Activated T-cell treated with anti-CD3 and anti-CD28 coated beads, Interleukin-2, amount 50 U/mL, for 4 hours (primary cell): ENCODE results near the gene DNTT. TPM values are rescaled to one million over a fixed set of nuclear protein-coding genes. Genes with fewer than 3 reads are reported as not detected.
A peak's percentile ranks its signal among the peaks of the same experiment; 100 is the strongest.
"Not testable (repeated sequence)": the region's sequence is repeated elsewhere in the genome, so short reads cannot be mapped to it uniquely, and the experiment has no call there.

Source experiments
- ATAC-seq, 2 donors: fragments of 200-7000 bp; cut with Tn5 transposase; one replicate each; pipeline ENCODE4 v1.10.0; 2021
- DNase-seq: peaks from one replicate; pipeline ENCODE4 v3.0.0-alpha.2; 2020
- H3K27me3 Mint-ChIP-seq: one replicate; pipeline ENCODE4 v1.8.0; 2021; ENCODE audit warnings: low read depth, mixed read lengths
- H3K36me3 Mint-ChIP-seq: one replicate; pipeline ENCODE4 v1.8.0; 2022; ENCODE audit warnings: mixed read lengths; ENCODE audit not compliant: insufficient read depth
- H3K4me1 Mint-ChIP-seq: one replicate; pipeline ENCODE4 v1.8.0; 2021; ENCODE audit warnings: low read depth, mixed read lengths
- H3K4me3 Mint-ChIP-seq: one replicate; pipeline ENCODE4 v1.8.0; 2021; ENCODE audit warnings: mild to moderate bottlenecking, moderate library complexity, mixed read lengths
- H3K9me3 Mint-ChIP-seq: one replicate; pipeline ENCODE4 v1.8.0; 2021; ENCODE audit warnings: mixed read lengths
- total RNA-seq, 3 donors: library from RNA; stranded (reverse); gene quantifications; one replicate each; pipeline ENCODE4 v1.2.1, GENCODE V29; 2021

Gene DNTT
- total RNA-seq, 3 donors from 2014 or later = not detected

DNA sequence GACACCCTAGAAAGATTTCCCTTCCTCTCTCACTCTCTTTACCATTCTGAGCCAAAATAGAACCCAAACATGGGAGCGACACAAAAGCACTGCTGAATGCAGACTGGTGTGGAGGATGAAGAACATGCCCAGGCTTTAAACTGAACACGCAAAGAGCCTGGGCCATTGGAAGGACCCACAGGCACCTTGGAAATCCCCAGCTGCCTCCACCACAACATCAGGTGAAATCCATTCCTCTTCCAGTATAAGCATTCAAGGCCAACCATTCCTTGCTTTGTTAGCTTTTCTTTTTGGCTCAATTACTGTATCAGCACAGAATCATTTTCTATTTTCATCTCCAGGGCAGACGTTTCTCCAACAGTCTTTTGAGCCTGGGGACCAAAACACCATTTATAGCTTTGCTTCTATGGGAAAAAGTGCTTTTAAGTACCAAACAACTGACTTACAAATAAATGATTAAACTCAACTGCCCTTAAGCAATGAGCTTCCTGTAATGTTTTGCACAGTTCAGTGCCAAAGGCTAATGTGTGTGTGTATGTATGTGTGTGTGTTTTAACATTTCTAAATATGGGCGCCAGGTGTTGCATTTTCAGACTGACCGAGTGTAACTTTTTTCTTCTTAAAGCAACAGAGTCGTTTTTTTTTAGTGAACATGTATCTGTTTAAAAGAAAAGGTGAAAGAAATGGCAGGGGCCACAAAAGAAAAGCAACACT is 16.7 kb upstream of the DNTT start:
- Mint-ChIP-seq H3K4me3 (no peak overlapping the region), H3K27me3 (peaks cover 5% of the 10 kb centered on the region), H3K4me1 (peaks cover 13% of the 10 kb centered on the region), H3K9me3 (no peaks in the 10 kb centered on the region), H3K36me3 (no peaks in the 10 kb centered on the region)
- DNase-seq (no peak), ATAC-seq (no peak)

DNA sequence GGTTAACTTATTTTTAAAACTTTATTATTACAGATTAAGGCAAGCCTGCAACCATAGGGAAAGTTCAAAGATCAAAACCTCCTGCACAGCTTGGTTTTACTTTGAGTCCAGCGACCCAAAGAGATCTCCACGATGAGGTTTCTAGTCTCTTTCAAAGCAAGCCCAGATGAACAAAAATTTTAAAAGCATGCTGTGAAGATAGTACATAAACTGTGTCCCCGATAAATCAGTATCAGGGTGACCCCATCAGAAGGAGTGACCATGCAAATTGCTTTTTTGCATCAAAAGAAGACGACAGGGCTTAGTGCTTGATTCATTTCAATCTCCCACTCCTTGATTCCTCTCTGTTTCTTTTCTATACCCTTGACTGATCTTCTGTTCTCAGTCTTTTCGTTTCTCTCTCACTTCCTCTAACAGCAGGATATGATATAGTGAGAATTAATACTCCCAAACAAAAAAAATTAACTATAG is 16.0 kb upstream of the DNTT start:
- peaks cover 13% of the 10 kb centered on the region for H3K4me1 Mint-ChIP-seq
- no peaks in the 10 kb centered on the region for H3K9me3 Mint-ChIP-seq
- H3K27me3 Mint-ChIP-seq = peaks cover 5% of the 10 kb centered on the region
- no peaks in the 10 kb centered on the region for H3K36me3 Mint-ChIP-seq
- peak; percentile 37 to 52 for ATAC-seq
- DNase-seq = no peak
- H3K4me3 Mint-ChIP-seq = no peak overlapping the region

DNA sequence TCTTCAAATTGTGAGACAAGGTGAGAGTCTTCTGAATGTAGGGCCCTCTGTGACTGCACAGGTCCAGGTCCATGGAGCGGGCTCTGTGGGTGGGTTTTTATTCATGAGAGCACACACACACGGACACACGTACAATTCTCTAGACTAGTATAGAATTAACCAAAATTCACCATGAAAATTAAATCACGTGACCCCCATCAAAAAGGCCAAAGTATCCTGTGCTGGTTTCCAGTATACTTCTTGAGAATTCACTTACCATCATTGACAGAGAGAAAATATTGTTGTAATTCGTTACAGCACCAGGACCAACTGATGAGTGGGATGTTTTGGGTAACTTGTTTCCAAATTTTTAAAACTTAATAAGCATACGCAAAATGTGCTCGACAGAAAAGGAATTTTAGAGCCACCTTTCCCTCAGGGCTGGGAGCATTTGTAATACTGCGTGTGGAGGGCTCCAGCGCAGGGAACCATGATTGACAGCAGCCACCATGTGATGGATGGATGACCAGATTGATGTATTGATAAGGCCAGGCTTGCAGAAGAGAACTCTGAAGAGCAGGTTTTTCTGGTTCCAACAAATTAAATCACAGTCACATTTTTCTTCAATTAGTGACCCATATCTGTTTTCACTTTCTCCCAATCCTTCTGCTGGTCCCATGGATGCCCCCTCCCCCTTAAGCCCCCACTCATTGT is 14.9 kb upstream of the DNTT start:
- DNase-seq (no peak), ATAC-seq (no peak)
- Mint-ChIP-seq H3K9me3 (no peaks in the 10 kb centered on the region), H3K4me3 (no peak overlapping the region), H3K36me3 (no peaks in the 10 kb centered on the region), H3K4me1 (peaks cover 14% of the 10 kb centered on the region), H3K27me3 (peaks cover 10% of the 10 kb centered on the region)

DNA sequence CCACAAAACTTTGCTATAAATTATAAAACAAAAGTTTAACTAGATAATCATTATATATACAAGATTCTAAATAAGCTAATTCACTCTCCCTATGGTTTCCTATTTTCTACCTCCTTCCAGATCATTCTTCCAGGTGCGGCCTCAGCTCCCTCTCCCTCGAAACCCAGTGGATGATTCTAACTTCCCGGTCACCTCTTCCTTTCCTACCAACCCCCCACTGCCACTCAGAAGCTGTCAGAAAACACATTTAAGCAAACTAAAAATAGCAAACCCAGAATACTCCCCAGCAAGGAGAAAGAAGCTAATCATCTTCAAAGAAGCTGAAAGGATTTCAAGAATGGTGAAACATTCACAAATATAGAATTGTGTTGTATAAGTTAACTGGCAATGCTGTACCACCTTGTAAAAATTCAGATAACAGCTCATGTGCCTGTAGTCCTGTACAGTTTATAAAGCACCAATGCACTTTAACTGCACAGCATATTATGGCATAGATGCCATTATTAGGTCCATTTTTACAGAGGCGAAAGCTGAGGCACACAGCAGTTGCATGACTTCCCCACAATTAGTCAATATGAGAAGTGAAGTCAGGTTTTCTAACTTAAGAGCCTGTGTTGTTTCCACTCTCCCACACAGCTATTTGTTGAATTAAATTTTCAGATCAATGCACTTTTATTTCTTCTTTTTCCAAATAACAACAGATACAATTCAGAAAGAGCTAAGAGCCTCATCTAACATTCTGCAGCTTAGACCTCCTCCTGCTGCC is 13.7 kb upstream of the DNTT start:
- Mint-ChIP-seq H3K4me3 (no peak overlapping the region), H3K4me1 (peaks cover 16% of the 10 kb centered on the region), H3K36me3 (no peaks in the 10 kb centered on the region), H3K9me3 (no peaks in the 10 kb centered on the region), H3K27me3 (peaks cover 10% of the 10 kb centered on the region)
- no peak for DNase-seq
- no peak for ATAC-seq

DNA sequence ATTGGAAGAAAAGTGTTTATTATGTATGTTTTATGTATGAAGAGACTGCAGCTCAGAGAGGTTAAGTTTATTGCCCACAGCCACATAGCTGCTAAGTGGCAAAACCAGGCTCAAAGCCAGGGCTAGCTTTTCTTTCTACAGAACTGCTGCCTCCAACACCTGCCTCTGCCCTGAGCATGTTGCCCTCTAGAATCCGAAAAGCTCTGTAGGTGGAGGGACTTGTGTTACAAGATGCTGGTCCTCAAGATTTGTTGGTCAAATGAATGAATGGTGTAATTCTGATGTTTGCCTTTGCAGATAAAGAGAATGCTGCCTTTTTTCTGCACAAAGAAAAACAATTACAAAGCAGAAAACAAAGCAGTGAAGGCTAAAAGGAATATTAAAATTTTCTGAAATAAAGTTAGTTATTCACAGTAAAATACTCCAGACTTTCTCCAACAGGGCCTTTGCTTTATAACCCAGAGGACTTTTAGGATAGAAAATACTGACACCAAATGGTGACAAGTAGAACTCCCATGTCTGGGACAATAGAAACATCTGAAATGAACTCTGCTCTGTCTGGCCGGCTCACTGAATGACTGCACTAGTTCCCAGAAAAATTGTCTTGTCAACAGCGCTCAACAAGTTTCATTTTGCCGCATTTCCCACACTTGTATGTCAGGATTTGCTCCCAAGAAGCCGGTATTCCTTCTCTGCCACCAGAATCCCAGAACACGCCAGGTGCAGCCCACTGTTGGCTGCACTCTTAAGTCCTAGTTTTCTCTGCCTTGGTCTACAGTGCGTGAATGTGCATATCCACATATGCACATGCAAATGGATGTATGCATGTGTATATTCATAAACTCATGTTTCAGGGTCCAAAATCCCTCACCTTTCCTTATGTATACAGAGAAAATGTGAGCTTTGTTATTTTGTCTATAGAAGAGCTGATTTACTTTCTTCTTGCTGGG is 11.0 kb upstream of the DNTT start:
- H3K36me3 Mint-ChIP-seq = no peaks in the 10 kb centered on the region
- no peaks in the 10 kb centered on the region for H3K9me3 Mint-ChIP-seq
- no peak overlapping the region for H3K4me3 Mint-ChIP-seq
- ATAC-seq = no peak
- peaks cover 16% of the 10 kb centered on the region for H3K4me1 Mint-ChIP-seq
- DNase-seq = no peak
- peaks cover 10% of the 10 kb centered on the region for H3K27me3 Mint-ChIP-seq

DNA sequence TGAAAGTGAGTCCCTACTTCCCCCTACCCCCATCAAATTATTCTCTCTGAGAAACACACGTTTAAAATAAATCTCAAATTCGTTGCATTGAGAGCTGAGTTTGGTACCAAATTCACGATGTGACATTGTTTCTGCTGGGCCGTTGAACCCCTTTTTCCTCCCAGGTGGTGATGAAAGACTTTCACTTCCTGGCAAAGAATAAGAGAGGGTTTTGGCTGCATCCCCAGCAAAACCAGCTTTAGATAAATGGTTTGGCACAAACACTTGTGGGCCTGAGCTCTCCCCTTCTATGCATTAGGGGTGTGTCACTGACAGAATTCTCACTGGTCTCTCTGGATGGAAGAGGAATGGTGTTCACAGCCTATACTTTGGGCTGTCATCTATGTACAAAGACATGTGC is 8.8 kb upstream of the DNTT start:
- H3K4me1 Mint-ChIP-seq = peaks cover 35% of the 10 kb centered on the region
- DNase-seq (no peak), ATAC-seq (no peak)
- peaks cover 9% of the 10 kb centered on the region for H3K27me3 Mint-ChIP-seq
- no peaks in the 10 kb centered on the region for H3K9me3 Mint-ChIP-seq
- H3K36me3 Mint-ChIP-seq = no peaks in the 10 kb centered on the region
- H3K4me3 Mint-ChIP-seq = no peak overlapping the region

DNA sequence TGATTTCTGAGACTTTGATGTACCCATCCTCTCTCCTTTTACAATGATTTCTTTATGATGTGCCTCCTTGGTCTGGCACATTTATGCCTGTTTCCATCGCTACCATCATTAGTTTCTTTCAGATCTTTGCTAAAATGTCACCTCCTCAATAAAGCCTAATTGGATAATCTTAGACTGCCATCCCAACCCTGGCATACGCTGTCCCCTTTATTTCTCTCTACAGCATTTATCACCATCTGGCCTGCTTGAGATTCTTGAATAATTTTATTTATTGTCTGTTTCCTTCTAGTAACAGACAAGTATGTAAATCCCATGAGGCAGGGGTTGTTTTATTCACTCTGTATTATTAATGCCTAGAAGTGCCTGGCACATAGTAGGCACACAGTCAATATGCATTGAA is 6.7 kb upstream of the DNTT start:
- Mint-ChIP-seq H3K36me3 (no peaks in the 10 kb centered on the region), H3K4me3 (no peak overlapping the region), H3K27me3 (peaks cover 9% of the 10 kb centered on the region), H3K4me1 (peaks cover 42% of the 10 kb centered on the region), H3K9me3 (no peaks in the 10 kb centered on the region)
- ATAC-seq = no peak
- DNase-seq = no peak

DNA sequence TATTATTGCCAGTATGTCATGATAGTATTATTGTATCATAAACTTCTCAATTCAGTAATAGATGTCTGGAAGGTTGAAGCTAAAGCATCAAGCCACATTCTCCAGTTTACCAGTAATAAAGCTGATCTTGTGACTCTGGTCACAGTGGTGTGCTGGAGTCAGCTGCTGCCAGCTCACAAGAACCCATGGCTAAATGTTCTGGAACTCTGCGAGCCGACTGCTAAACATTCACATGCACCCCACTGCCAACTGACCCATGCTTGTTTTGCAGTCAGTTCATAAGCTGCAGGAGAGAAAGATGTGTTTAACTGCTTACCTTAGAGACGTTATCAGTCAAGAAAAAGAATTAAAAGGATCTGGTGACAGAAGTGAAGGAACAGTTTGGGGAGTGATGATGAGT is 5.9 kb upstream of the DNTT start:
- DNase-seq (no peak), ATAC-seq (no peak)
- Mint-ChIP-seq H3K4me1 (peaks cover 42% of the 10 kb centered on the region), H3K27me3 (peaks cover 14% of the 10 kb centered on the region), H3K4me3 (no peak overlapping the region), H3K9me3 (no peaks in the 10 kb centered on the region), H3K36me3 (no peaks in the 10 kb centered on the region)

DNA sequence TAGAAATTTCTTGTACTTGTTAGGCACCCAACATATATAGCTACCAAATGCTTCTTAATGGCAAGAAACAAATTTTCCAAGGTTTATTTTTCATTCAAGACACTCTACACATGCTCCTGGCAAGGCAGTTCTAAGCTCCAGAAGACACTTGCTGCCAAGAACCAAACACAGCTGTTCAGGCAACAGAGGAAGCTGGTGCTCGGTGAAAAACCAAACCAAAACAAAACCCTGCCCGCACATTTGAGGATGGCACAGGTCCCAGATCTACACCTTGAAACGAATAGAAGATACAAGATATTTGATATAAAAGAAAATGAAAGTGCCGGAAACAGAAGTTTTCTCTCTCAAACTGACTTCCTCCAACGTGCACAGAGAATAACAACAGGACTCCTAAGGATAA is 4.9 kb upstream of the DNTT start:
- H3K4me1 Mint-ChIP-seq = peaks cover 41% of the 10 kb centered on the region
- no peaks in the 10 kb centered on the region for H3K36me3 Mint-ChIP-seq
- no peaks in the 10 kb centered on the region for H3K9me3 Mint-ChIP-seq
- H3K4me3 Mint-ChIP-seq = peak overlapping the region; percentile 34
- ATAC-seq = peak; percentile 10 to 25
- no peak for DNase-seq
- H3K27me3 Mint-ChIP-seq = peaks cover 18% of the 10 kb centered on the region

DNA sequence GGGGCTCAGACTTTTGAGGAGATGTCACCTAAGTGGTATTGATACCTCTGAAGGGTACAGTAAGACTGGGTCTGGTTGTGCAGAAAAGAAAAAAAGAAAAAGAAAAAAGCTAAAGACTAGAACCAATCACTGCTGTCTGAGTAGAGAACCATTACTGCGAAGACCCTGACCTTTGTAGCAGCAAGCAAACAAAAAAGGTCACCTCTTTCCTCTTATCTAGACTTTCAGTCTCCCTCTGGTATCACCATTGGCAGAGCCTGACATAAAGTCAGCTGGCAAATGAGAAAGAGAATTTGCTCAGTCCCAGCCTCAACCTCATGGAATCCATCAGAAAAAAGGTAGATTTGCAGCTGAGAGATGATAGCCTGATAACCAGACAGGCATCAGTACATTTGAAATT is 2.6 kb upstream of the DNTT start:
- H3K36me3 Mint-ChIP-seq = no peaks in the 10 kb centered on the region
- H3K9me3 Mint-ChIP-seq = no peaks in the 10 kb centered on the region
- DNase-seq = no peak
- H3K4me3 Mint-ChIP-seq = no peak overlapping the region
- H3K27me3 Mint-ChIP-seq = peaks cover 21% of the 10 kb centered on the region
- H3K4me1 Mint-ChIP-seq = peaks cover 42% of the 10 kb centered on the region
- no peak for ATAC-seq

DNA sequence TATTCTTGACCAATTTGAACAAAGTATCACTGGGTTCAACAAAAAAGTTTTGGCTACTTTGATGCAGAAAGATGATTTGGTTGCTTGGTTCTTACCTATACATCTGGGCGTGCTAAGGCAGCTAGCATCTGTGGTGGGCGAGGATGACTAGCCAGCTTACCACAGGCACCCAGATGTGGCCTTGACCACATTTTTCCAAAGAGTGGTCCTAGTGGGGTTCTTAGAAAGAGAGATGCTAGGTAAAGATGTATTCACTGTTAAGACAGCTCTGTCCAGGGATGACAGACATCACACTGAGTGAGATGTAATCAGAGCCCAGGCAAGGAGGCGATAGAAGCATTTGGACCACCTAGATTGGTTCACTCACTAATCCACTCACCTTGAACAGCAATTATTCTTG is 785 bp downstream of the DNTT start:
- Mint-ChIP-seq H3K4me1 (peaks cover 24% of the 10 kb centered on the region), H3K4me3 (no peak overlapping the region), H3K9me3 (no peaks in the 10 kb centered on the region), H3K27me3 (peaks cover 27% of the 10 kb centered on the region), H3K36me3 (no peaks in the 10 kb centered on the region)
- ATAC-seq = no peak
- DNase-seq = no peak

DNA sequence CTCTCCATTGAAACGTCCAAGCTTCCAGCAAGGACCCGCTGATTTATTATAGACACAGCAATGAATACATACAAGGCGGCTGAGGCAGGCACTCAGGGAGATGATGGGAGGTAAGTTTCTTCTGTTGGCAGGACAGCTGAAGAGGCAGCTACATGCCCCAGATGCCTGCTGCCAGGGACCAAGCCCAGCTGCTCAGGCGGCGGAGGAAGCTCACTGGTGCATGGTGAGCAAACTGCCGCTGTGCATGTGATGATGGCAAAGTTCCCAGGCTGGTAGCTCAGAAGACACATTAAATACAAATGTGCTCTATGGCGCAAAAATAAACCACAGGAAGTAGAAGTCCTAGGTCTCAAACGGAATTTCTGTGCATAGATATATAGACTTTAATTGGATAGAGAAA is 2.3 kb downstream of the DNTT start:
- ATAC-seq (no peak), DNase-seq (no peak)
- Mint-ChIP-seq H3K4me3 (no peak overlapping the region), H3K4me1 (peaks cover 13% of the 10 kb centered on the region), H3K9me3 (no peaks in the 10 kb centered on the region), H3K36me3 (no peaks in the 10 kb centered on the region), H3K27me3 (peaks cover 26% of the 10 kb centered on the region)

DNA sequence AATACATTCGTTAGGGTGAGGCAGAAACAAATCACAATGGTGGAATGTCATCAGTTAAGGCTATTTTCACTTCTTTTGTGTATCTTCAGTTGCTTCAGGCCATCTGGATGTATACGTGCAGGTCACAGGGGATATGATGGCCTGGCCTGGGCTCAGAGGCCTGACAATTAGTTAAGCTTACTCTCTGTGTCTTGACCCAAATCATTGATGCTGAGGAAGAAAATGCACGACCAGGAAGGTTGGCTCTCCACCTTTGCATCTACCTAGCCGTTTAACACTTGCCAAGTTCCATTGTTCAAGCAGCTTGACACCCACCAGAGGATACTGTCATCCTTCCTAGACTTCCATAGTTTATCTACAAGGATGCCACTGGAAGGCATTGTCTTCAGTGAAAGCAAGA is 4.6 kb downstream of the DNTT start:
- not testable (repeated sequence) for DNase-seq, H3K36me3 Mint-ChIP-seq, ATAC-seq, H3K4me3 Mint-ChIP-seq, H3K9me3 Mint-ChIP-seq
- Mint-ChIP-seq H3K27me3 (peaks cover 19% of the 10 kb centered on the region), H3K4me1 (peaks cover 13% of the 10 kb centered on the region)
